NCI-H460 (cell line): ENCODE measurements around the gene ADAMTS13. TPM values are rescaled to one million over a fixed set of nuclear protein-coding genes. Genes with fewer than 3 reads are reported as not detected.

ENCODE experiments used
- DNase-seq: peaks from one replicate; pipeline ENCODE4 v3.0.0-alpha.2; 2016; ENCODE audit warnings: low read depth; ENCODE audit errors: extremely low read depth
- total RNA-seq: library from RNA; depleted of rRNA; stranded (reverse); fragments of >200 nt; shearing (Covaris generic); gene quantifications from 2 replicates; pipeline ENCODE4 v1.2.3, GENCODE V29; 2014

ADAMTS13 gene
- total RNA-seq, 1 experiment from 2014 or later = 0.40 TPM

DNA sequence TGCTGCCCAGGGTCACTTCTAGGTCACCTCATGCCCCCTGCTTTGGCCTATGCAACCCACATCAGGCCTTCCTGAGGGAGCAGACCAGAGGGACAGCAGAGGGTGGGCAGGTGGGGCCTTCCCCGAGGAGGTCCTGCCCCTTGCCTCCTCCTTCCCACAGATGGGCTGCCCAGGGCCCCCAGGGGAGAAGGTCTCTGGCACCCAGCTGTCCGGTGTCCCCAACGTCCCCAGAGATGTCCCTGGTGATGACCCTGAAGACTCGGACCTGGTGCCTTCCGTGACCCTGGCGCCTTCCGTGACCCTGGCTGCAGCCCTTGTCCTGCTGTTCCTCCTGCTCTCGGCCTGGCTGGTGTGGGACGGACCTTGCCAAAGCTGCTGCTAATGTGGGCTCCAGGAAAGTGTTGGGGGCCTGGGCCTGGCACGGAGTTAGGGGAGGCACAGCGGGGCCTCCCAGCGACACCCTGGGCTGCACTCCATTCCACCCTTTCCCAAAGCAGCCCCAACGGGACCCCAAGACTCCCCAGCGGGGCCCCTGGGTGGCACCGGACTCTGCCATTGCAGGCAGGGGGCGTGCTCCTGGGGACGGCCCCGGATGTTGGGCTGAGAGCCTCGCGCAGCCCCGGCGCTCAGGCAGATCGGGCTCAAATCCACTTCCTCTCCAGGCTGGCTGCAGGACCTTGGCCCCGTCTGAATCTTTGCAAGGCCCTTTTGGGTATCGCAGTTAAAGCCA is 63.5 kb downstream of the ADAMTS13 start:
- DNase-seq = no peak

DNA sequence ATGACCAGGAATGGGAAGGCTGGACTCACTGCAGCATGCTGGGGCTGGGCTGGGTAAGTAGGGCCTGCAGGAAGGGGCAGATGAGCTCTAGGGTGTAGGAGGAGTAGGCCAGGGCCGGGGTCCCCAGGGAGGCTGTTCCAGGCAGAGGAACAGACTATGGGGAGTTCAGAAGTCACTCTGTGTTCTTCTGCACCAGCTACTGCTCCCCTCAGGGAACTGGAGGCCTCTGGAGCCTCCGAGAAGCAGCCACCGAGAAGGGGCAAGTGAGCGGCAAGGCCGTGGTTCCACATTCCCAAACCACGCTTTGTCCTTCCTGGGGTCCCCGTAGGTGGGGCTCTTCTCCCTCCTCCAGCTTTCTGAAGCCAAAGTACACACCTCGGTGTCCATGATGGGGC is 65.2 kb downstream of the ADAMTS13 start:
- DNase-seq = no peak

DNA sequence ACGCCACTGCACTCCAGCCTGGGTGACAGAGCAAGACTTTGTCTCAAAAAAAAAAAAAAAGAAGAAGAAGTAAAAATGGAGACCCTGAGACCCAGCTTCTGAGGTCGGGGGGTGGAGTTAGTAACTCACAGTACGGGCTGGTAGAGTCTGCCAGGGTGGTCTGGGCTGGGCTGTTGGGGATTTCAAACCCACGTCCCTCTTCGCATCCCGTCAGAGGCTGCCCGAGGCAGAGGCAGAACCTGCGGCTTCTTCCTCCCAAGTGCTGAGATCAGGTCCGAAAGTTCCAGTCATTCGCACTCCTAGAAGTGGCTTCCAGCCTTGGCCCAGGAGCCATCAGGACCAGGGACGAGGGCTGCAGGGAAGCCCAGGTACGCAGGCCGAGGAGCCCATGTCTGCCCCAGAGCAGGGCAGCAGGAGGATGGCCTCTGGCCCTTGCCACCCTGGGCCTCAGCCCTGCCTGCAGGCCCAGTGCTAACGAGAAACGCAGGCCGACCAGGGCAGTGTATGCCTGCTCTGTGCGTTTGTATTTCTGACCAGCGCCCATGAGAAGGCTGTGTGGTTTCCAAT is 66.6 kb downstream of the ADAMTS13 start:
- DNase-seq = no peak

DNA sequence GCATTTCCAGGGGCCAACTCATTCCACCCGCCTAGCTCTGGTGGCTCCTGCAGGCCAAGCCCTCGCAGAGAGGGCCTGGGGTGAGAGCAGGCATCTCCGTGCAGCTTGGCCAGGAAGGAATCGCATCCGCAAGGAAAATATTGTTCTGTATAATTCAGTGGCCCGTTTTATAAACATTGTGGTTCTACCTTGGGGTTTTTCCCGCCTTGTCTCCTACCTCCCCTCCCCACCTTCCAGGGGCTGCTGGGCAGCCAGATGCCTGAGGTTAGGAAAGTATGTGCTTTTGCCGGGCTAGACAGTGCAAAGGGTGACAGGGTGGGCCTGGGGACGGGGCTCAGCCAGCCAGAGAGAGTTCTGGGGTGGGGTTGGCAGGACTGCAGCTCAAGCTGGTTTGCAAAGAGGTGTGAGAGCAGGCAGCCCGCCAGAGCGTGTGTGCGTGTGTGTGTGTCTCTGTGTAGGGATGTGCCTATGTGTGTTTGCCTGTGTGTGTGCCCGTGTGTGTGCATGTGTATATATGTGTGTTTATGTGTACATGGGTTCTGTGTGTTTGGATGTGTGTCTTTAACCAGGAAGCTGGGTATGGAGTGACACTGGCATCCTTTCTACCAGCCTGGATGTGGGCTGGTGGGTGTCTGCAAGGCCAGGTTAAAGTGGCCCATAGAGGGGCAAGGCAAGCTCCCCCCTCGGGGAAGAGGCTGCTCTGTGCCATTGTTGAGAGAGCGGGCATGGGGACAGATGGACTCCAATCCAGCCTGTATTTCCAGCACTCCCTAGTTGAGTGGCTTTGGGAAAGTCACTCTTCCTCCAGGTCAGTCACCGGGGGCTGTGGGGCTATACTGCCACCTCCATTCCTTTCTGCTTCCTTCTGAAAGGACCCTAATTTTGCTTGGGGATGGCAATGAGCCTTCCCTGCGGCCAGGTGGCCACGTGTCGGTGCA is 67.4 kb downstream of the ADAMTS13 start:
- no peak for DNase-seq

DNA sequence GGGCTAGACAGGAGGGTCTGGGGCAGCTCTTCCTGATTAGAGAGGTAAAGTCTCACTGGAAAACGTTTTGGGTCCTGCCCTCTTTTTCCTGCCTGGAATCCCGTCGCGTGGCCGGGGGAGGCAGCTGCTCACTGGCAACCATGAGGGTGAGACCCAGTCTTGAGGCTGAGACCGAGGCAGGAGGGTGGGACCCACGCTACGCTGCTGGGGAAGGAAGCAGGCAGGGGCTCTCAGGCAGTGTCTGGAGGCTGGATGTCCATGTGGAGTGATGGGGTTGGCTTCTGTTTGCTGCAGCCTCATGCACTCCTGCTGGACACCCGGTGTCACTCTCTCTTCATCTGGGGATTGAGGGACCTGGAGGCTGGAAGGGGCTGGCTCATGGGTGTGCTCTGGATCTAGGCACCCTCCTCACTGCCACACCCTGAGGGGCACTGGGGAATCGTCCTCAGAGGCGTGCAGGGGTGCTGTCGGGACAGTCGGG is 68.1 kb downstream of the ADAMTS13 start:
- no peak for DNase-seq

DNA sequence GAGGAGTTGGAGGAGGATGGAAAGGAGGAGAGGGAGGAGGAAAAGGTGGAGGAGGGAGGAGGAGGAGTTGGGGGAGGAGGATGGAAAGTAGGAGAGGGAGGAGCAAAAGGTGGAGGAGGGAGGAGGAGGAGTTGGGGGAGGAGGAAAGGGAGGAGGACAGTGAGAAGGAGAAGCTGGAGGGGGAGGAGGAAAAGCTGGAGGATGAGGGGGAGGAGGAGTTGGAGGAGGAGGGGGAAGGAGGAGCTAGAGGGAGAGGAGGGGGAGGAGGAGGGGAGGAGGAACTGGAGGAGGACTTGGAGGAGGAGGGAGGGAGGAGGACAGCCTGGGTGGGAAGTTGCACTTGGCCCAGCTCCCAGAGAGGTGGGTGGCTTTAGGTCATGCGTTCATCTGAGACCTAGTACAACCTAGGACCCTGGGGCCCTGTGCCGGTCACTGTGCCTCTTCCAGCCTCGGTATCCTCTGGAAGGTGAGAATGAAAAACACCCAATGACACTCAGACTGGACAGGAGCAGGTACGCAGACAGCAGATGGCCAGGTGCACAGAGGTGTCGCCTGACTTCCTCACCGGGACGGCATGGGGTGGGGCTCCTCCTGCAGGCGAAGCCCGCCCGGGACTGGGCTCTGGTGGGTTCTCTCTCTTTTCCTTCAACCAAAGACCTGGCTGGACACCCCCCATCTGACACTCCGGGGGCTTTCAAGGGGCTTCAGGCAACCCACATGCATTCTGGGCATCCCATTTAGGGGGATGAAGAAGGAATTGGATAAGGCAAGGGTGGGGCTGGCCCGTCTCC is 68.9 kb downstream of the ADAMTS13 start:
- DNase-seq = no peak

DNA sequence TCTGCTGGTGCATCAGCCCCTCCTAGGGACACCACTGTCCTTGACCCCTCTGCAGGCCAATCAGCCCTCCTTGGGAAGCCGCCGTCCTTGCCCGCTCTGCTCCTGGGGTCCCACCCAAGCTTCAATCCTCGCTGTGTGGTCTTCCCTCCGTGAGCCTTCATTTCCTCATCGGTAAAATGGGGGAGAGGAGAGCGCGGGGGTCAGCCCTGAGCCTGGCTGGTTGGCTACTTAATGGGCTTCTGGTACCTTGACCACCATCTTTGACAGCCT is 69.4 kb downstream of the ADAMTS13 start:
- no peak for DNase-seq

DNA sequence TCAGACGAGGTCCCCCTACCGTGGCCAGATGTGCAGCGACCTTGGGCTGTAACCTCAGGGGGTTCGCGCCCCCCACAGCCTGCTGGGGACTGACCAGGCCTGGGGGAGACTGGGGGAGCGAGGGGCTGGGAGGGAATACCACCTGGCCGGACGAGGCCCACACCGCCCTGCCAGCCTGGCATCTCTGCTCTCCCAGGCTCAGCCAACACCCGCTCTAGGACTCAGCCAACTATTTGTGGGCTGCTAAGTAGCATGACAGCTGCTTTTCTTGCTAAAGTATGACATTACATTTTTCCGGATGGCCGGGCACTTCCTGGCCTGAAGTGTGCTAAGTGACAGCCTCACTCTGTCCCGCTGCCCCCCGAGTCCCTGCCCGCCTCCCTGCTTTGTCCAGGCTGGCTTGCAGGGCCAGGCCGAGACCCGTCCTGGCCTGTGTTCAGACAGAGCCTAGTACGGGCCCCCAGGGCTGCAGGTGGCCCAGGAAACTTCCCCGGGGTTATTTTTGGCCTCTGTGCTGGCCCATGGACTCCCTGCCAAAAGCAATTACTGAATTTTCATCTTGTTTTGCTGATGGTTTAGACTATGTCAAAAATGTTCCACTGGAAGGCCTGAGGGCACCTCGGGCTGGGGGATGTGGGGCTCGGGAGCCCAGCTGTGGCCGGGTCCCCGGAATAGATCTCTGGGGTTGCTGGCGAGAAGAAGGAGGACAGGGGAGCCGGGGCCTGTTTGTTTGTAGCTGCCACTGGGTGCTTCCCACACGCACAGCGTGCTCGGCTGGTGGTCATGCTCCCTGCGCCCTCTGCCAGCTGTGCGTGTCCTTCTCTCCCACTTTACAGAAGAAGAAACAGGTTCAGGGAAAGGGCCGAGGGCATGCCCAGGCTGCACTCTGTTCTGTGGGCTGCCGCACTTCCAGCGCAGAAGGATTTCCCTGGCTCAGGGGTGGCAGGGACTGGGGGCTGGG is 70.2 kb downstream of the ADAMTS13 start:
- DNase-seq = no peak

DNA sequence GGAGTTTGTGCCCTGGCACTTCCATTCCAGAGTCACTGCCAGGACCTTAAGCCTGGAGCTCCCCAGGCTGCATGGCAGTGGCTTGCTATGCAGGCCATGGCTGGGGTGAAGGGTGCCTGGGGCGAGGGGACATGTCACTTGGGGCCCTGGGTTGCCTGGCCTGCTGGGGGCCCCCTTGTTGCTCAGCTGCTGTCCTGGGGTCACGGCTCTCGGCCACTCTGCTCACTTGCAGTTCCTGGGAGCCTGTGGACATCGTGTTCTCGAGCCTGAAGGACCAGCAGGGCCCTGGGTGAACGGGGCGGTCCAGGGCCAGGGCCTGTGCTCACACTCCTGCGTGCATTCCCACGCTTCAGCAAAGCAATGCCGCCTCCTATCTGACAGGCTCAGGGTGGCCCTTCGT is 71.3 kb downstream of the ADAMTS13 start:
- no peak for DNase-seq

DNA sequence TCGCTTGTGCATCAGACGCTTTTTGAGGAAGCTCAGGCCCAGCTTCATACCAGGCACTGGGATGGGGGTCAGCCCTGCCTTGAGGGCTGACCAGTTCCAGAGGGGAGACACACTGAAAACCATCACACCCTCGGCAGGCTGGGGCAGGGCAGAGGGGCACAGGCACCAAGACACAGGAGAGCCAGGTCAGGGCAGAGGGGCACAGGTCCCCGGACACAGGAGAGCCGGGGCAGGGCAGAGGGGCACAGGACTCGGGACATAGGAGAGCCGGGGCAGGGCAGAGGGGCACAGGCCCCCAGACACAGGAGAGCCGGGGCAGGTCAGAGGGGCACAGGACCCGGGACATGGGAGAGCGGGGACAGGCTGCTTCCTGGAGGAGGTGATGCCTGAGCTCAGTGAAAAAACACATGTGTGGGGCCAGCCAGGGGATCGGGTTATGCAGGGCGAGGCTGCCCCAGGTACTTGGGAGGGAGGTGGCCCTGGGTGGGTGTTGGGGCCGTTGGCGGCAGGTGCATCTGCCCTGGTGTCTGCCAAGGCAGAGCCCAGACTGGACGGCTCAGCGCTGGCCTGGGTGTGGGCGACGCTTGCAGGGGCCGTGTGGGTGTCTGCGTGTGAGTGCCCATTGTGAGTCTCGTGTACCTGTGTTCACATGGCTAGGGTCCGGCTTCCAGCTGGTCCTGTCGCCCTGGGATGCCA is 71.8 kb downstream of the ADAMTS13 start:
- no peak for DNase-seq

DNA sequence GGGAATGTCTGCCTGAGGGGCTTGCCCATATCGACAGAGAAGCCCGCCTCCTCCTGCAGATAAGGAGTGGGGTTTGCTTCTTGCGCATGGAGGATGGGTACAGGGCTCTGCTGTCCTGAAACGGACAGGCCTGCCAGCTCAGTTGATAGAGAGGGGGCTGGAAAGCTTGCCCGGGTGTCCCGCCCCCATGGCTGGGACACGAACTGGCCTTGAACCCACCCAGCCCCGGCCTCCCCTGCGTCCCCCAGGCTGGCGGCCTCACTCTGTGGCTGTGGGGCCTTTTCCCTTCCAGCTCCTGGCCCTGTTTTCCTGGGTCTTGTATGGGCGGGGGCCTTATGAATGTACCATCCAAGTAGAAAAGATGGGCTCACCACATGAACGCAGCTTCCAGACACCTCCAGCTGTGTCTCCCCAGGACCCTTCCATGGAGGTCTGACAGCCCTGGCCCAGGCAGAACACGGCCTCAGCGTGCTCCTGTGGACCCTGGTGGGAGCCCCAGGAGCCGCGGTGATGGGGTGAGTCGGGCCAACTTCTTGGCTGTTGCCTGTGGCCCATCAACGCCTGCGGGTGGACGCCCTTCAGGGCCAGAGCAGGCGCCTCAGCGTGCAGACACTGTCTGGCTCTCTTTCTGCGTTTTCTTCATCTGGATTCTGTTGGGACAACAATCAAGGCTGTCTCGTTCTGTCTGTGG is 72.6 kb downstream of the ADAMTS13 start:
- no peak for DNase-seq

DNA sequence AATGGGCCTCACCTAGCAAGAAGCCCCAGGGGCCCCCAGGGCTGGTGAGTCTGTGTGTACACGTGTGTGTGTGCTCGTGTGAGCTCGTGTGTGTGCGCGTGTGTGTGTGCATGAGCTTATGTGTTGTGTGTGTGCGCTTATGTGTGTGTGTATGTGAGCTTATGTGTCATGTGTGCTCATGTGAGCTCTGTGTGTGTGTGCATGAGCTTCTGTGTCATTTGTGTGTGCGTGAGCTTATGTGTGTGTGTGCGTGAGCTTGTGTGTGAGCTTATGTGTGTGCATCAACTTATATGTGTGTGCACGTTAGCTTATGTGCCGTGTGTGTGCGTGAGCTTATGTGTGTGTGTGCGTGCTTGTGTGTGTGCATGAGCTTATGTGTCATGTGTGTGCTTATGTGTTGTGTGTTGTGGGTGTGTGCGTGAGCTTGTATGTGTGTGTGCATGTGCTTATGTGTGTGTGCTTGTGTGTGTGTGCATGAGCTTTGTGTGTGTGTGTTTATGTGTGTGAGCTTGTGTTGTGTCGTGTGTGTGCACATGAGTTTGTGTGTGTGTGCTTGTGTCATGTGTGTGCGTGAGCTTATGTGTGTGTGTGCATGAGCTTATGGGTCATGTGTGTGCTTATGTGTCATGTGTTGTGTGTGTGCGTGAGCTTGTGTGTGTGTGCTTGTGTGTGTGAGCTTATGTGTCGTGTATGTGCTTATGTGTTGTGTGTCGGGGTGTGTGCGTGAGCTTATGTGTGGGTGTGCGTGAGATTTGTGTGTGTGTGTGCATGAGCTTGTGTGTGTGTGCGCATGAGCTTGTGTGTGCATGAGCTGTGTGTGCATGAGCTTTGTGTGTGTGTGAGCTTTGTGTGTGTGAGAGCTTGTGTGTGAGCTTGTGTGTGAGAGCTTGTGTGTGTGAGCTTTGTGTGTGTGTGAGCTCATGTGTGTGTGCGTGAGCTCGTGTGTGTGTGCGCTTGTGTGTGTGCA is 73.4 kb downstream of the ADAMTS13 start:
- no peak for DNase-seq

DNA sequence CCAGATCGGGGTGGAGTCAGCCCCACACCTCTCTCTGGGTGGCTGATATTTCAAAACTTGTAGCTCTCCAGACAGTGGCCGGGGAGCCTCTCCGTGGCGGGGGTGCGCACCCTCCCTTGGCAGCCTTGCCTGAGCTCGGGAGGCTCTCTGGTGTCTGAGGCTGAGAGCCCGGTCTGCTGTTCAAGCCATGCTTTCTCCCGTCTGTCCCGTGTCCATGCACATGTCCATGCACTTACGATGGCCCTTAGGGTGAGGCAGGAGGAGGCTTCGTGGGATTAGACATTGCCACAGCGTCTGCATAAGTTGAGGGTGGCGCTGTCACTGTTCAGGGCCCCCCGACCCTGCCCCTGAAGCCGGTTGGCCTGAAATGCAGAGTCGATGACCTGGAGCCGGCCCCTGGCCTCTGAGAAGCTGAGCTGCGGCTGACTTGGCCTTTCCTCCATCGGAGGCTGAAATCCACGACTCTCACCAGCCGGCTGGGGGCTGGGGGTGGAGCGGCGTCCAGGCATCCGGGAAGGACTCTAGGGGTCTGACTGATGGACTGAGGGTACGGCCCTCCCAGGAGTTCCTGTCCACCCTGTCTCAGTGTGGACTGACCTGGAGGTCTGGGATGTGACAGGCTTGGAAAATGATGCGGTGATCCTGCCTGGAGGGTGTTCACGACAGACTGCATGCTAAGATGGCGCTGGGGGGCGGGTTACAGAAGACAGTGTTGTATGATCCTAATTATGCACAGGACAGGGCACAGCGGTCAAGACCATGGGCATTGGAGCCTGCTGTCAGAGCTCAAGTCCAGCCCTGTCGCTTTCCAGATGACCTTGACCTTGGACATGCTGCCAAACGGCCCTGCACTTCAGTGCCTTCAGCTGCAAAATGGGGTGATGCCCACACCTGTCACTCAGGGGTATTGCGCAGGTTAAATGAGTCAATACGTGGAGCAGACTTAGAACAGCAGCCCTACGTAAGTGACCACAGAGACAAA is 75.0 kb downstream of the ADAMTS13 start:
- no peak for DNase-seq

DNA sequence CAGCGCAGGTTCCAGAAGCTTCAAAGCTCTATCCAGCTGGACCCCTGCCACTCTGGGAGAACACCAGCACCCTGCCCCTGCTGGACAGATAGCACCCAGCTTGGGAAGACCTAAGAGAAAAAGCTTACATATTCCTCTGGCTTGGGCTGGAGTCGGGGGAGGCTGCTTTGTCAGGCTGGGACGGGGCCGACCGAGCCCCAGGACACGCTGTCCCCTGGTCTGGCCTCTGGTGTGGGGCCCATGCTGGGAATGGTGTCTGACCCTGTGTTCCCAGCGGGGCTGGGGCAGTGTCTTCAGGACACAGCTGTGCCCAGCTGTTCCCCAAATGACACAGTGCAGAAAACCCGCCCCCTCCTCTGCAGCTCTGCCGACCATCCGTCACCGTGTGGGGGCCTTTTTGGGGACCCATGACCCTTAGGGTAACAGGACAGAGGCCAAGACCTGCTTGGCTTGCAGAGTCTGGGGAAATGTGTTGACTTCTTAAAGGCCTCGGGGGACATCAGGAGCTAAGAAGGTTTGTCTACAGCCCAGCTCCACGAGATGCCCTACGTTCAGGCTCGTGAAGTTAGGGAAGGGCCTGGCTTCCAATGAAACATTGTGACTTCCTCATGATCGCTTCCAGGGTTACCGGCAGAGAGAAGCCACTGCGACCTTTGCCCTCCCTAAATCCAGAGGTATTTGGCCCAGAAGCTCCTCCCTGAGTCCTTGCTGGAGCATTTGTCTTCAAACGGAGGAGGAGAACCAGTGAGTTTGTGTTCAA is 77.1 kb downstream of the ADAMTS13 start:
- DNase-seq = no peak

DNA sequence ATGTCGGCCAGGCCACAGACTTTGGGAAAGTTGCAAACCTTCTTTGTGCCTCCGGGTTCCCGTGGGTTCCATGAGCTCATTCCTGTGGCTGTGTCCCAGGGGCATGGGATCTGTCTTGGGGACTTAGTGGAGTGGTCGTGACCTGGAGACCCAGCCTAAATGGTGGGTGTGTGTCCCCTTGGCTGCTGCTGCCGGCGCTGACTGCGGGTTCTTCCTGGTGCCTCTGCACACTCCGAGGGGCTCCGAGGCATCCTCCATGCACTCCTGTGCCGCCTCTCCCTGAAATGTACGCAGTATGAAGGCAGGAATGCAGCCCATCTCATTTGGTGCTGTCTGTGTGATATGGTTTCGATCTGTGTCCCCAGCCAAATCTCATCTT is 77.7 kb downstream of the ADAMTS13 start:
- DNase-seq = no peak

DNA sequence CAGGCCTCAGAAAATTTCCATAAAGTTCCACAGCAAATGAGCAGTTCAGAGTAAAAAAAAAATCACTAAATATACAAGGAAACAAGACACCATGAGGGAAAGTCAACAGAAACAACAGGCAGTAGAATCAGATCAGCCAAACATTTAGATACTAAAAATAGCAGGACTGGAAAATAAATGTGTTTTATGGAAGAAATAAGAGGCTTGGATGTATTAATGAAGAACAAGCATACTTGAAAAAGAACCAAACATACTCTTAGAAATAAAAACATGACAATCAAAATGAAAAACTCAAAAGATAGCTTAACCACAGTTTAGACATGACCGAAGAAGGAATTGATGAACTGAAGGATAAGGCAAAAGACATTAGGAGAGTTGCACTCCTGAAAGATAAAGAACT is 79.9 kb downstream of the ADAMTS13 start:
- no peak for DNase-seq
